ENCODE data around the gene LHFPL6. TPM values are rescaled to one million over a fixed set of nuclear protein-coding genes. Genes with fewer than 3 reads are reported as not detected.

Gene LHFPL6
- total and polyA plus RNA-seq, 2 experiments from 2014 or later = 7.8 to 9.5 TPM

DNA sequence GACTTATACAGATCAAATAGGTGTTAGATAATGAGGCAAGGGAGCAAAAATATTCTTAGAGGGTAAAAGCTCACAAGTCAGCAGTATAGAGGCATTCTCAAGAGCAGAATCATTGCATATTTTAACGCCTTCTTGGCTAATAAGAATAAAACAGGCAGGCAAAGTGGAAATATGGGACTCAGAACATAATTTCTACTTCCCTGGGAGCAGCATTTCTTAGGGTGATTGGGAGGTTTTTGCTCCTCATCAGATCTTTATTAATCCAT is 39.6 kb downstream of the LHFPL6 start (continued):
- TF ChIP-seq, protein P1, sequence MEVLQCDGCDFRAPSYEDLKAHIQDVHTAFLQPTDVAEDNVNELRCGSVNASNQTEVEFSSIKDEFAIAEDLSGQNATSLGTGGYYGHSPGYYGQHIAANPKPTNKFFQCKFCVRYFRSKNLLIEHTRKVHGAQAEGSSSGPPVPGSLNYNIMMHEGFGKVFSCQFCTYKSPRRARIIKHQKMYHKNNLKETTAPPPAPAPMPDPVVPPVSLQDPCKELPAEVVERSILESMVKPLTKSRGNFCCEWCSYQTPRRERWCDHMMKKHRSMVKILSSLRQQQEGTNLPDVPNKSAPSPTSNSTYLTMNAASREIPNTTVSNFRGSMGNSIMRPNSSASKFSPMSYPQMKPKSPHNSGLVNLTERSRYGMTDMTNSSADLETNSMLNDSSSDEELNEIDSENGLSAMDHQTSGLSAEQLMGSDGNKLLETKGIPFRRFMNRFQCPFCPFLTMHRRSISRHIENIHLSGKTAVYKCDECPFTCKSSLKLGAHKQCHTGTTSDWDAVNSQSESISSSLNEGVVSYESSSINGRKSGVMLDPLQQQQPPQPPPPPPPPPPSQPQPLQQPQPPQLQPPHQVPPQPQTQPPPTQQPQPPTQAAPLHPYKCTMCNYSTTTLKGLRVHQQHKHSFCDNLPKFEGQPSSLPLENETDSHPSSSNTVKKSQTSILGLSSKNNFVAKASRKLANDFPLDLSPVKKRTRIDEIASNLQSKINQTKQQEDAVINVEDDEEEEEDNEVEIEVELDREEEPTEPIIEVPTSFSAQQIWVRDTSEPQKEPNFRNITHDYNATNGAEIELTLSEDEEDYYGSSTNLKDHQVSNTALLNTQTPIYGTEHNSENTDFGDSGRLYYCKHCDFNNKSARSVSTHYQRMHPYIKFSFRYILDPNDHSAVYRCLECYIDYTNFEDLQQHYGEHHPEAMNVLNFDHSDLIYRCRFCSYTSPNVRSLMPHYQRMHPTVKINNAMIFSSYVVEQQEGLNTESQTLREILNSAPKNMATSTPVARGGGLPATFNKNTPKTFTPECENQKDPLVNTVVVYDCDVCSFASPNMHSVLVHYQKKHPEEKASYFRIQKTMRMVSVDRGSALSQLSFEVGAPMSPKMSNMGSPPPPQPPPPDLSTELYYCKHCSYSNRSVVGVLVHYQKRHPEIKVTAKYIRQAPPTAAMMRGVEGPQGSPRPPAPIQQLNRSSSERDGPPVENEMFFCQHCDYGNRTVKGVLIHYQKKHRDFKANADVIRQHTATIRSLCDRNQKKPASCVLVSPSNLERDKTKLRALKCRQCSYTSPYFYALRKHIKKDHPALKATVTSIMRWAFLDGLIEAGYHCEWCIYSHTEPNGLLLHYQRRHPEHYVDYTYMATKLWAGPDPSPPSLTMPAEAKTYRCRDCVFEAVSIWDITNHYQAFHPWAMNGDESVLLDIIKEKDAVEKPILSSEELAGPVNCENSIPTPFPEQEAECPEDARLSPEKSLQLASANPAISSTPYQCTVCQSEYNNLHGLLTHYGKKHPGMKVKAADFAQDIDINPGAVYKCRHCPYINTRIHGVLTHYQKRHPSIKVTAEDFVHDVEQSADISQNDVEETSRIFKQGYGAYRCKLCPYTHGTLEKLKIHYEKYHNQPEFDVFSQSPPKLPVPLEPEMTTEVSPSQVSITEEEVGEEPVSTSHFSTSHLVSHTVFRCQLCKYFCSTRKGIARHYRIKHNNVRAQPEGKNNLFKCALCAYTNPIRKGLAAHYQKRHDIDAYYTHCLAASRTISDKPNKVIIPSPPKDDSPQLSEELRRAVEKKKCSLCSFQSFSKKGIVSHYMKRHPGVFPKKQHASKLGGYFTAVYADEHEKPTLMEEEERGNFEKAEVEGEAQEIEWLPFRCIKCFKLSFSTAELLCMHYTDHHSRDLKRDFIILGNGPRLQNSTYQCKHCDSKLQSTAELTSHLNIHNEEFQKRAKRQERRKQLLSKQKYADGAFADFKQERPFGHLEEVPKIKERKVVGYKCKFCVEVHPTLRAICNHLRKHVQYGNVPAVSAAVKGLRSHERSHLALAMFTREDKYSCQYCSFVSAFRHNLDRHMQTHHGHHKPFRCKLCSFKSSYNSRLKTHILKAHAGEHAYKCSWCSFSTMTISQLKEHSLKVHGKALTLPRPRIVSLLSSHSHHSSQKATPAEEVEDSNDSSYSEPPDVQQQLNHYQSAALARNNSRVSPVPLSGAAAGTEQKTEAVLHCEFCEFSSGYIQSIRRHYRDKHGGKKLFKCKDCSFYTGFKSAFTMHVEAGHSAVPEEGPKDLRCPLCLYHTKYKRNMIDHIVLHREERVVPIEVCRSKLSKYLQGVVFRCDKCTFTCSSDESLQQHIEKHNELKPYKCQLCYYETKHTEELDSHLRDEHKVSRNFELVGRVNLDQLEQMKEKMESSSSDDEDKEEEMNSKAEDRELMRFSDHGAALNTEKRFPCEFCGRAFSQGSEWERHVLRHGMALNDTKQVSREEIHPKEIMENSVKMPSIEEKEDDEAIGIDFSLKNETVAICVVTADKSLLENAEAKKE (CRISPR knock-in tag; IDR thresholded peaks at IDR 0.05) = no peak
- TF ChIP-seq CREB1 (CRISPR knock-in tag; IDR thresholded peaks at IDR 0.05; ENCODE audit: low read depth) = no peak
- TF ChIP-seq, protein P2, sequence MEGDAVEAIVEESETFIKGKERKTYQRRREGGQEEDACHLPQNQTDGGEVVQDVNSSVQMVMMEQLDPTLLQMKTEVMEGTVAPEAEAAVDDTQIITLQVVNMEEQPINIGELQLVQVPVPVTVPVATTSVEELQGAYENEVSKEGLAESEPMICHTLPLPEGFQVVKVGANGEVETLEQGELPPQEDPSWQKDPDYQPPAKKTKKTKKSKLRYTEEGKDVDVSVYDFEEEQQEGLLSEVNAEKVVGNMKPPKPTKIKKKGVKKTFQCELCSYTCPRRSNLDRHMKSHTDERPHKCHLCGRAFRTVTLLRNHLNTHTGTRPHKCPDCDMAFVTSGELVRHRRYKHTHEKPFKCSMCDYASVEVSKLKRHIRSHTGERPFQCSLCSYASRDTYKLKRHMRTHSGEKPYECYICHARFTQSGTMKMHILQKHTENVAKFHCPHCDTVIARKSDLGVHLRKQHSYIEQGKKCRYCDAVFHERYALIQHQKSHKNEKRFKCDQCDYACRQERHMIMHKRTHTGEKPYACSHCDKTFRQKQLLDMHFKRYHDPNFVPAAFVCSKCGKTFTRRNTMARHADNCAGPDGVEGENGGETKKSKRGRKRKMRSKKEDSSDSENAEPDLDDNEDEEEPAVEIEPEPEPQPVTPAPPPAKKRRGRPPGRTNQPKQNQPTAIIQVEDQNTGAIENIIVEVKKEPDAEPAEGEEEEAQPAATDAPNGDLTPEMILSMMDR (conservative IDR thresholded peaks at IDR 0.05; ENCODE audit: low read depth in 2 of 2) = no peak

DNA sequence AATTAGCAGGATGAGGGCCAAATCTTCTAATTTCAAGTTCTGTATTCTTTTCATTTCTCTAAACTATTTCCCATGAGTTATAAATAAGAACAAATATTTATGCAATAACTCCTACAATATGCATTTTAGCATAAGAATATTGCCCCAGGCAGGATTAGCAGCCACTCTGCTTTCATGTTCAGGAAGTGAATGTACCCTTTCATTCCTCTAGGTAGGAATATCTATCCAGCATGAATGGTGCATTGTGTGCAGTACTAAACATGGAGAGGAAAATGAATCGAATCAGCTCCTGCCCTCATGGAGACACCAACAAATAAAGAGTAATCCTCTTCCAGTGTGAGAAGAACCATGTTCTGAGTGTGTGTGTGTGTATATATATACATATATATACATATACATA is 41.0 kb downstream of the LHFPL6 start:
- no peaks in the 10 kb centered on the region for H3K27me3 Mint-ChIP-seq (ENCODE audit: insufficient read depth, low read depth, poor library complexity)
- peaks cover 3% of the 10 kb centered on the region; the same call in 1 of the 3 replicates for H3K36me3 Mint-ChIP-seq (ENCODE audit: low read depth)
- peaks cover 23% of the 10 kb centered on the region for H3K4me1 ChIP-seq (ENCODE audit: insufficient read depth)
- no peak overlapping the region for H3K27ac Mint-ChIP-seq
- H3K36me3 ChIP-seq (ENCODE audit: insufficient read depth) = no peaks in the 10 kb centered on the region
- H3K27me3 ChIP-seq (ENCODE audit: insufficient read depth) = no peaks in the 10 kb centered on the region
- no peaks in the 10 kb centered on the region; the same call in 2 of the 3 replicates for H3K9me3 Mint-ChIP-seq
- peaks cover 38% of the 10 kb centered on the region for H3K4me1 Mint-ChIP-seq
- no peaks in the 10 kb centered on the region; the same call in 1 of the 2 replicates for H3K9me2 ChIP-seq (ENCODE audit: insufficient read depth)
- H3K4me3 ChIP-seq = no peak overlapping the region
- no peaks in the 10 kb centered on the region for H3K79me2 ChIP-seq (replicated peaks; ENCODE audit: insufficient read depth)
- H3K4me2 ChIP-seq = no peak overlapping the region
- H4K20me1 ChIP-seq (replicated peaks; ENCODE audit: insufficient read depth) = no peaks in the 10 kb centered on the region
- H3F3A ChIP-seq (replicated peaks; ENCODE audit: low read depth) = no peaks in the 10 kb centered on the region
- H3K4me3 Mint-ChIP-seq = no peak overlapping the region
- ATAC-seq = no peak
- no peak overlapping the region for H2AFZ ChIP-seq
- no peak for DNase-seq (ENCODE audit: low spot score)
- no peak overlapping the region for H3K27ac ChIP-seq (ENCODE audit: low read depth)
- TF ChIP-seq JUNB (IDR thresholded peaks at IDR 0.05; ENCODE audit: unreplicated experiment) (no peak), ZNF114 (CRISPR knock-in tag; IDR thresholded peaks at IDR 0.05) (no peak), EZH2phosphoT487 (IDR thresholded peaks at IDR 0.05; ENCODE audit: unreplicated experiment) (no peak), EZH2 (IDR thresholded peaks at IDR 0.05; ENCODE audit: low read depth, unreplicated experiment) (no peak)
- TF ChIP-seq, protein P2 (conservative IDR thresholded peaks at IDR 0.05; ENCODE audit: low read depth in 2 of 2) = no peak

Data from GM23338 (cell line).